Kidney epithelial cell (primary cell): ENCODE results near the gene CLDN9. TPM values are rescaled to one million over a fixed set of nuclear protein-coding genes. Genes with fewer than 3 reads are reported as not detected.

Experiments used
- DNase-seq: peaks from one replicate; pipeline ENCODE4 v3.0.0-alpha.2; 2010; ENCODE audit warnings: low read depth
- H3K27me3 ChIP-seq: 2 replicates; pipeline ENCODE4 v1.6.0; 2011; ENCODE audit warnings: low read length; ENCODE audit not compliant: control insufficient read depth, insufficient read depth
- H3K36me3 ChIP-seq: 2 replicates; pipeline ENCODE4 v1.5.1; 2011; ENCODE audit warnings: low read length; ENCODE audit not compliant: control insufficient read depth, insufficient read depth
- H3K4me3 ChIP-seq: 2 replicates; pipeline ENCODE4 v1.5.1; 2011; ENCODE audit warnings: low read depth, mild to moderate bottlenecking, control low read depth, low read length
- CTCF ChIP-seq: IDR thresholded peaks from 2 replicates; pipeline ENCODE4 v1.5.1; 2011; ENCODE audit warnings: mild to moderate bottlenecking, moderate library complexity, low read length, control low read depth, inconsistent platforms; ENCODE audit not compliant: insufficient read depth, poor library complexity, severe bottlenecking
- total RNA-seq: library from RNA; depleted of rRNA; stranded (reverse); fragments of >200 nt; gene quantifications from 2 replicates; pipeline ENCODE4 v1.2.3, GENCODE V29; 2015

The CLDN9 gene
- total RNA-seq, 1 donor from 2014 or later: 1.0 TPM

- Histone ChIP-seq H3K27me3 (peaks cover 5% of the 10 kb centered on the region), H3K4me3 (peak overlapping the region; percentile 38), H3K36me3 (no peaks in the 10 kb centered on the region)
- no peak for DNase-seq
- TF ChIP-seq CTCF: no peak
Measured at GRCh38 chr16:3017344-3017743, 4.6 kb downstream of the CLDN9 start.

- peak within 1 kb of the TSS; percentile 38 for H3K4me3 ChIP-seq
- DNase-seq: no peak
- no peaks in the 10 kb centered on the region for H3K36me3 ChIP-seq
- peaks cover 2% of the 10 kb centered on the region for H3K27me3 ChIP-seq
- TF ChIP-seq CTCF: peak; percentile 74
Measured at GRCh38 chr16:3017794-3018506, 5.2 kb downstream of the CLDN9 start, which contains the start of gene CLDN6. Gene CLDN6, minus strand, starts transcription at chr16:3018183. Its CDS starts 2,162 bp downstream, at chr16:3016021.

GRCh38 chr16:3019594-3020246 is 7.0 kb downstream of the CLDN9 start:
- Histone ChIP-seq H3K4me3 (peak overlapping the region; percentile 88), H3K27me3 (no peaks in the 10 kb centered on the region), H3K36me3 (no peaks in the 10 kb centered on the region)
- DNase-seq: no peak
- no peak for TF ChIP-seq CTCF

GRCh38 chr16:3020247-3020603 is 7.5 kb downstream of the CLDN9 start, which contains the start of gene TNFRSF12A:
Gene TNFRSF12A, plus strand, starts transcription at chr16:3020368. Its CDS starts 30 bp downstream, at chr16:3020398.
- Histone ChIP-seq H3K4me3 (peak within 1 kb of the TSS; percentile 88), H3K27me3 (no peaks in the 10 kb centered on the region), H3K36me3 (no peaks in the 10 kb centered on the region)
- no peak for TF ChIP-seq CTCF
- no peak for DNase-seq

- H3K27me3 ChIP-seq: no peaks in the 10 kb centered on the region
- peak overlapping the region; percentile 88 for H3K4me3 ChIP-seq
- H3K36me3 ChIP-seq: no peaks in the 10 kb centered on the region
- DNase-seq: no peak
- TF ChIP-seq CTCF: no peak
Measured at GRCh38 chr16:3020604-3021448, 8.1 kb downstream of the CLDN9 start.
